ENCODE data around the gene WRAP73.

WRAP73 gene

DNA sequence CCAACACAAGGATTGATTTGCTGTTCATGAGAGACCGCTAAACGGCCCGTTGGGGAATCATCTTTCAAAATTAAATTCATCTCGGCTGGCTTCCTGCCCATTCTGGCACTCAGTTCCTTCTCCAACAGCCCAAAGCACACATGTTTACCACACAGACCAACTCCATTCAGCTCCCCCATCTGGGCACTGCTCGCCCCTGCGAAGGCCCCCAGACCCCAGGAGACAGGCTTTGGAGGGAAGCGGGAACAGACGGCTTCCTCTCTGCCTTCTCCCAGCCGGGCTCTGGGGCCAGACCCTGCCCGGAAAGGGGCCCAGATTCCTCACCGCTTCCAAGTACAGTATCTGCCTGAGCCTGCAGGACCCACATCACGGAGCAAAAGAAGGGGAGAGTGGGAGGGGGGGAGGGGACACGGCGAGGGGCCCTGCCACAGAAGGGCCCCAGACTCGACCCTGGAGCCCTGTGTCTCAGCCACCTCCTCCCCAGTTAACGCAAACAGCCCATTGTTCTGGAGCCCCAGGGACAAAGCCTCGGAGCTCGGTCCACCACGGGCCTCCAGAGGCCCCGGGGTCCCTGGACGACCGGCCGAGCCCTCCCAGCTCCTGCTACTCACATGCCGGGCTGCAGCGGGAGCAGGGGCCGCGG is 39.3 kb downstream of the WRAP73 start:
- no peak overlapping the region for H3K4me3 ChIP-seq (ENCODE audit: low read depth, low read length)
- DNase-seq (ENCODE audit: low read depth), result no peak
- TF ChIP-seq, protein P1, sequence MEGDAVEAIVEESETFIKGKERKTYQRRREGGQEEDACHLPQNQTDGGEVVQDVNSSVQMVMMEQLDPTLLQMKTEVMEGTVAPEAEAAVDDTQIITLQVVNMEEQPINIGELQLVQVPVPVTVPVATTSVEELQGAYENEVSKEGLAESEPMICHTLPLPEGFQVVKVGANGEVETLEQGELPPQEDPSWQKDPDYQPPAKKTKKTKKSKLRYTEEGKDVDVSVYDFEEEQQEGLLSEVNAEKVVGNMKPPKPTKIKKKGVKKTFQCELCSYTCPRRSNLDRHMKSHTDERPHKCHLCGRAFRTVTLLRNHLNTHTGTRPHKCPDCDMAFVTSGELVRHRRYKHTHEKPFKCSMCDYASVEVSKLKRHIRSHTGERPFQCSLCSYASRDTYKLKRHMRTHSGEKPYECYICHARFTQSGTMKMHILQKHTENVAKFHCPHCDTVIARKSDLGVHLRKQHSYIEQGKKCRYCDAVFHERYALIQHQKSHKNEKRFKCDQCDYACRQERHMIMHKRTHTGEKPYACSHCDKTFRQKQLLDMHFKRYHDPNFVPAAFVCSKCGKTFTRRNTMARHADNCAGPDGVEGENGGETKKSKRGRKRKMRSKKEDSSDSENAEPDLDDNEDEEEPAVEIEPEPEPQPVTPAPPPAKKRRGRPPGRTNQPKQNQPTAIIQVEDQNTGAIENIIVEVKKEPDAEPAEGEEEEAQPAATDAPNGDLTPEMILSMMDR (IDR thresholded peaks at IDR 0.05; ENCODE audit: low read depth, low read length, missing control alignments), result no peak

DNA sequence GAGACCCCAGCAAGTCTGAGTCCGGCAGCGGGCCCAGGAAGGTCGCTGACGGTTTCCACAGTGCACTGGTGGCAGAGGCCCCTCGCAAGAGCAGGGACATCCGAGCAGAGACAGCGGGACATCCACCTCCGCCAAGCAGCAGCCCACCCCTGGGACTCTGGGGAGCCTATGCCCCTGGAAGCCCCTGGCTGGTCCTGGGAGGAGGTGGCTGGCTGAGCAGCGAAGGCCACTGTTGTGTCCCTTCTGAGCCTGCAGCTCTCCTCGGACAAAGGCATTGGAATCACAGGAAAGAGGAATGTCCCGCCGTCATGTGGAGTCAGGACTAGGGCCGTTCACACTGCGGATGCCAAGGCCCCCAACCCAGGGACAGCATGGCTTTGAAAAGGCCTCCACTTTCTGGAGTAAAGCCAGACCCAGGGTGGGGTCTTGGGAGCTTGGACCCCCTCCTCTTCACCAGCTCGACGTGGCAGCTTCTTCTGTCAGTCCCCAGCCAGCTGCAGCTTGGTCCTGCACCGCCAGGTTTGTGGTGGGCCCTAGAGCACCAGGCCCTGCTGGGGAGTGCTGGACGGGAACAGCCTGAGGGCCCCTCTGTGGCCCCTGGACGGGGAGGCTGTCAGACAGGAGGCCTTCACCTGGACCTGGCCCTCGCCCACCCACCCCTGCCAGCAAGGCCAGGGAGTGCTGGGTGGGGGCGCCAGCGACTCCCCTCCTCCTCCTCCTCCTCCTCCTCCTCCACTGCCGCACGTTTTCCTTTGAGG is 40.0 kb downstream of the WRAP73 start:
- H3K4me3 ChIP-seq (ENCODE audit: low read depth, low read length), result no peak overlapping the region
- TF ChIP-seq, protein P1 (IDR thresholded peaks at IDR 0.05; ENCODE audit: low read depth, low read length, missing control alignments), result no peak

DNA sequence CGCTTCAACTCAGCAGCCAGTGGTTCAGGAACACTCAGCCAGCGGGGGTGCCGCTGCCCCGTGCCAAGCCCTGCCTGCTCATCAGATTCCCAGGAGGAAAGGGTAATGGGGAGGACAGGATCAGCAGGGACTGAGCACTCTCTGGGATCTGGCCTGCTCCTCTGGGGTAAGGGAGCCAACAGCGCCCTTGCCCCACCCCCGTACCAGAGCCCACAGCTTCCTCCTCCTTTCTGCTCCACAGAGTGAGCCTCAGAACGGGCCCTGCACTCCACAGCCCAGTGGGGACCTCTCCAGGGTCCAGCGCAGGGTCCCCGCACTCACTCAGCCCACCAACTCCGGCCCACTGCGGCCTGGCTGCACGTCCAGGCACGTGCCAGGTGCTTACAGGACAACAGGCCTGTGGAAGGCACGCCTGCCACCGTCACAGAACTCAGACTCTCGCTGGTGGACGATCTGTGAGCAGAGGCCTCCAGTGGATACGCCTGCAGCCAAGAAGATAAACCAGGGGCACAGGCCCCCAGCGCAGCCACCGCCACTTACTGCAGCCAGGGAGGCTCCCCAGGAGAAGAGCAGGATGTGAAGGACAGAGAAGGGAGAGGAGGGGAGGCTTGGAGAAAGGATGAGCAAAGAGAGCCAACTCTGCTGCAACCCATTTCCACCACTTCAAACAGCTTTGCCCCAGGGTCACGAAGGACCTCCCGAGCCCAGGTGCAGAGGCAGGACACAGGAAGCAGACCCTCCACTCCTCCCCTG is 40.7 kb downstream of the WRAP73 start:
- TF ChIP-seq, protein P1 (IDR thresholded peaks at IDR 0.05; ENCODE audit: low read depth, low read length, missing control alignments), result no peak
- no peak overlapping the region for H3K4me3 ChIP-seq (ENCODE audit: low read depth, low read length)
- DNase-seq (ENCODE audit: low read depth), result no peak

More for the DNA sequence above, 40.0 kb downstream of the WRAP73 start:
- DNase-seq (ENCODE audit: low read depth), result no peak

DNA sequence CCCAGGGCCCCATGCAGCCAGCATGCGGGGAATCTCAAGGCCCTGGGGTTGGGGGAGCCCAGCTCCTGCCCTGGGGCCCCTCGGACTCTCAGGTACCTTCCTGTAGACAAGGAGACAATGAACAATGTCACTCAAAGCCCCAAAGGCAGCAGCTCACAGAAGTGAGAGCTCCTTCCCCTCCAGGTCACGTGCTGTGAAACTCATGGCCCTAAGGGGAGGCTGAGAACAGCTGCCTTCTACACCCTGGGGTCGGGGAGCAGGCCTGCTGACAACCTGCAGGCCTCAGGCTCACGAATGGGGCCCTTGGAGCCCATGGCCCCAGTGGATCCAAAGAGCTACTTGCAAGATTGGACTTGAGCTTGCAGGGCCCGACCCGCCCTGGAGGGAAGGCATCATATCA is 41.7 kb downstream of the WRAP73 start:
- no peak overlapping the region for H3K4me3 ChIP-seq (ENCODE audit: low read depth, low read length)
- no peak for DNase-seq (ENCODE audit: low read depth)
- TF ChIP-seq, protein P1 (IDR thresholded peaks at IDR 0.05; ENCODE audit: low read depth, low read length, missing control alignments), result no peak

DNA sequence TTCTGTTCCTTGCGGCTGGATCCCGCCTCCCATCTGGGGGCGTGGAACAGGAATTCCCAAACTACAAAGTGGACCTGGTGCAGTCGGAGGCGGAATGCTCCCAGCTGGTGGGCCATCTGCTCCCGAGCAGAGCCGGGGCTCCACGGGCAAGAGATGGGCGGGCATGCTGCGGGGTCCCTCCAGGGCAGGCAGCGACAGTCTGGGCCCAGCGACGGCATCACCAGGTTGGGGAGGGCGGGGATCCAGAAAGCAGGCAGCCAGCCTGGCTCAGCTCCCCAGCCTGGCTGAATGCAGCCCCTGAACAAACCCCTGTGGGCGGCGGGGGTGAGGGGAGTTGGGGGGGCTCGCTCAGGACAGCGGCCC is 42.2 kb downstream of the WRAP73 start:
- TF ChIP-seq, protein P1 (IDR thresholded peaks at IDR 0.05; ENCODE audit: low read depth, low read length, missing control alignments), result no peak
- H3K4me3 ChIP-seq (ENCODE audit: low read depth, low read length), result no peak overlapping the region

DNA sequence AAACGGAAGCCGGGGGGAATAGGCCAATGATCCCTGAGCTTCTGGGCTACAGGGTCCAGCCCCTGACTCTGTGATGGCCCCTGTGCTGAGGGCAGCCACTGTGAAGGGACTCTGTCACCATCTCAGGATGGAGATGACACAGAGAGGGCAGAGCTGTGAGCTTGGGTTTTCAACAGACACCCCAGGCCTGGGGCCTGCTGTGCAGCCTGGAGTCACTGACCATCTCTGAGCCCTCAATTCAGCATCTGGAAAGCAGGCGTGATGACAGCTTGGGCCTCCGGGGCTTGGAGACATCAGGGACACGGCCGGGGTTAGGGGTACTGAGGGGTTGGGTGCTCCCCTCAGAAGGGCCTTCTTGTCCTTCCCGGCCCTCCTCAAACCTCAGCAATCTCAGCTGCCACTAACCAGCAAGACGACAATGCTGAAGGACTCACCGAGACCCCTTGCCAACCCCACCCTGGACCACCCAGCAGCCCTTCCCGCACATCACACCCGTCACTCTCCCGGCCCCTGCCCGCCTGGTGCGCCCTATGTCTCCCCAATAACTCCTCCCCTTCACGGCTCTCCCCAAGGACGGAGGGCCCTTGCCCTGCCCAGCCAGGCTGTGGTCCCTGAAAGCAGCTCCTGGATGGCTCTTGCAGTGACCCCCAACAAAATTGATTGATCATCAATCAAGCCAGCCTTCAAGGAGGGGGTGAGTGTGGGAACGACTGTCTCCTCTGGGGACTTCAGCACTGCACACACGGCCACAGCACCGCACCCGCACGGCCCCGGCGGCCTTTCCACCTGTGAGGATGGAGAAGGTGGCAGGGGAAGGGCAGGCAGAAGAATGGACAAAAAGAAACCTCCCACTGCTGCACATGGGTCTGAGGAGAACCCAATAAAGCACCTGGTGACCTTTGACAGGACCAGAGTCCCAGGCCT is 42.9 kb downstream of the WRAP73 start:
- DNase-seq (ENCODE audit: low read depth), result no peak
- H3K4me3 ChIP-seq (ENCODE audit: low read depth, low read length), result no peak overlapping the region
- TF ChIP-seq, protein P1 (IDR thresholded peaks at IDR 0.05; ENCODE audit: low read depth, low read length, missing control alignments), result no peak

More for the DNA sequence above, 42.2 kb downstream of the WRAP73 start:
- DNase-seq (ENCODE audit: low read depth), result no peak

All from GM12864 (cell line).